Measurements from ENCODE around the gene FOXRED1. TPM values are rescaled to one million over a fixed set of nuclear protein-coding genes. Genes with fewer than 3 reads are reported as not detected.

The FOXRED1 gene
- total and polyA plus RNA-seq, 10 of the 15 experiments (the other 5 are each of a cell fraction or from before 2014, with no cell fraction given) = 9.9 to 67.7 (median 38.0) TPM

- Histone ChIP-seq H3K79me2 (ENCODE audit: control insufficient read depth, insufficient read depth, low read length) (no peaks in the 10 kb centered on the region), H3K36me3 (ENCODE audit: control insufficient read depth in 2 of 2, insufficient read depth in 2 of 2, low read length in 1 of 2) (peaks cover 2 to 4% of the 10 kb centered on the region in 2 experiments; a peak in 3 of 4 replicates), H3K27ac (ENCODE audit: control insufficient read depth, insufficient read depth) (no peak overlapping the region), H2AFZ (ENCODE audit: control insufficient read depth, low read depth, low read length) (no peak overlapping the region), H3K4me2 (ENCODE audit: control insufficient read depth, insufficient read depth) (no peak overlapping the region), H3K9ac (ENCODE audit: control insufficient read depth, insufficient read depth, low read length) (no peak overlapping the region), H3K4me3 (no peak overlapping the region), H3K27me3 (replicated peaks in 1 of 2; ENCODE audit: control insufficient read depth in 2 of 2, insufficient read depth in 2 of 2, low read length in 1 of 2) (no peaks in the 10 kb centered on the region), H3K4me1 (ENCODE audit: control insufficient read depth, insufficient read depth, low read length) (no peaks in the 10 kb centered on the region), H3K9me3 (replicated peaks; ENCODE audit: control insufficient read depth, insufficient read depth, low read length) (no peaks in the 10 kb centered on the region), H4K20me1 (ENCODE audit: control insufficient read depth, insufficient read depth) (no peaks in the 10 kb centered on the region)
- ChIA-PET SMC1A (ENCODE audit: uncharacterized antibody, unreplicated experiment) (interaction anchor here (1.4 to 1.8 kb wide), 2 partner anchors 10 to 81 kb away, joined by 5 to 6 read pairs; no protein-coding TSS in a partner anchor), POLR2A (interaction anchor here (0.5 kb wide), 1 partner anchor 40 kb away, joined by 4 read pairs; no protein-coding TSS in a partner anchor), CTCF (interaction anchor here (0.7 to 1.0 kb wide), 2 partner anchors 8 to 32 kb away, joined by 3 read pairs; no protein-coding TSS in a partner anchor), RAD21 (ENCODE audit: unreplicated experiment) (no interaction called here)
- intact Hi-C loops (cut with micrococcal nuclease; ENCODE audit: unreplicated experiment) (no loop called here), in situ Hi-C loops (cut with MboI) (no loop called here)
- DNase-seq (ENCODE audit: low read depth, low spot score) (no peak), FAIRE-seq (no peak), ATAC-seq (no peak)
- TF ChIP-seq EP300 (IDR thresholded peaks at IDR 0.05; ENCODE audit: borderline replicate concordance in 1 of 2, control insufficient read depth in 1 of 2, low read depth in 2 of 2, low read length in 2 of 2) (no peak), TCF7 (IDR thresholded peaks at IDR 0.05; ENCODE audit: borderline replicate concordance) (no peak)
- no TSS peak for BruUV-seq (replicated peaks)
- 78% methylated on average over 3 of the region's 3 CpGs for WGBS (ENCODE audit: insufficient coverage, insufficient replicate concordance, low lambda C conversion rate, missing lambda C conversion rate)
These were observed 39.0 kb upstream of the FOXRED1 start for GRCh38 chr11:126229858-126230540.

GRCh38 chr11:126231725-126232459, 37.1 kb upstream of the FOXRED1 start:
- intact Hi-C loops (cut with micrococcal nuclease; ENCODE audit: unreplicated experiment) (no loop called here), in situ Hi-C loops (cut with MboI) (no loop called here)
- FAIRE-seq = no peak
- ChIA-PET RAD21 (ENCODE audit: unreplicated experiment) (no interaction called here), CTCF (interaction anchor here (0.8 kb wide), 1 partner anchor 249 kb away, joined by 4 read pairs; no protein-coding TSS in a partner anchor), POLR2A (interaction anchor here (1.5 kb wide), 1 partner anchor 11 kb away, joined by 3 read pairs; no protein-coding TSS in a partner anchor), SMC1A (ENCODE audit: uncharacterized antibody, unreplicated experiment) (no interaction called here)
- Histone ChIP-seq H3K27ac (ENCODE audit: control insufficient read depth, insufficient read depth) (no peak overlapping the region), H3K9ac (ENCODE audit: control insufficient read depth, insufficient read depth, low read length) (no peak overlapping the region), H3K79me2 (ENCODE audit: control insufficient read depth, insufficient read depth, low read length) (no peaks in the 10 kb centered on the region), H3K36me3 (ENCODE audit: control insufficient read depth in 2 of 2, insufficient read depth in 2 of 2, low read length in 1 of 2) (peaks cover 2 to 4% of the 10 kb centered on the region in 2 experiments; a peak in 3 of 4 replicates), H3K9me3 (replicated peaks; ENCODE audit: control insufficient read depth, insufficient read depth, low read length) (no peaks in the 10 kb centered on the region), H3K4me3 (no peak overlapping the region), H3K27me3 (replicated peaks in 1 of 2; ENCODE audit: control insufficient read depth in 2 of 2, insufficient read depth in 2 of 2, low read length in 1 of 2) (no peaks in the 10 kb centered on the region), H3K4me1 (ENCODE audit: control insufficient read depth, insufficient read depth, low read length) (no peaks in the 10 kb centered on the region), H4K20me1 (ENCODE audit: control insufficient read depth, insufficient read depth) (no peaks in the 10 kb centered on the region), H2AFZ (ENCODE audit: control insufficient read depth, low read depth, low read length) (no peak overlapping the region), H3K4me2 (ENCODE audit: control insufficient read depth, insufficient read depth) (no peak overlapping the region)
- DNase-seq (ENCODE audit: low read depth, low spot score) = no peak
- BruUV-seq (replicated peaks) = no TSS peak
- TF ChIP-seq SIX5 (IDR thresholded peaks at IDR 0.05; ENCODE audit: low read depth, low read length, severe bottlenecking) (no peak), TAF1 (IDR thresholded peaks at IDR 0.05; ENCODE audit: borderline replicate concordance, low read depth, low read length) (no peak), RELA (IDR thresholded peaks at IDR 0.05; ENCODE audit: borderline replicate concordance, partially characterized antibody) (no peak), RUNX3 (IDR thresholded peaks at IDR 0.05; ENCODE audit: low read length) (no peak), DPF2 (IDR thresholded peaks at IDR 0.05) (no peak)
- ATAC-seq = no peak
- WGBS (ENCODE audit: insufficient coverage, insufficient replicate concordance, low lambda C conversion rate, missing lambda C conversion rate) = 74% methylated on average over 6 of the region's 6 CpGs

Measured in GM12878 (cell line).